Hippocampal formation (tissue), 2 donors: ENCODE data around the gene DAP.

Source experiments
- DNase-seq, 2 donors: peaks; one replicate each; lab custom pipeline; 2025; lab: John Stamatoyannopoulos, UW

Gene DAP

DNA sequence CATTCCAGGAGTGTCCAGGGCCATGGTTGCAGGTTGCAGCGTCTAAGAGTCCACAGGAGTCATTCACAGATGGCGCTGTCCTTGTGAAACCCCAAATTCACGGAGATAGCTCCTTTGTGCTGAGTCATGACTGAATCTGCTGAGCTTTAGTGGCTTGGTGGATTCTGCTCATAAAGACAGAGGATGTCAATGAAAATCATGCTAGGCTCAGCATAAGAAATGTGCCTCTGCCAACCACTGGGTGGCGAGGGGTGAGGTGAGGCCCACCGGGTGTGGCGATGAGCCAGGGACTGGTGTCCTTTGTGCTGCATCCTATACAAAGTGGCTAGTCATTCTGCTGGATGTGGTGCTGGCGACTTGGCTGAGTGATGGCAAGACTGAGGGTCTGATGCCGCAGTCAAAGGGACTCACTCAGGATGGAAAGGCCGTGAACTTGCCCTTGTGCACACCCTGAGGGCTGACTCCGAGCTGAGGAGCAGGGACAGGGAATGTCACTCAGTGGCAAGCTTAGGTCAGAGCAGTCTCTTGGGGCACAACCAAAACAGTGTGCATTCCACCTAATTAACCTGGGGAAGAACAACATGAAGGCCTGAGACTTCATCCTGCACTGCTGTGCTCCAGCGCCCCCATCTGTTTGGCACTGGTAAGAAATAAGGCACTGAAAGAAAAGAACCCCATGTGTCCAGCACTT is 71.5 kb downstream of the DAP start:
- no peak for DNase-seq

GRCh38 chr5:10688651-10689171 is 72.3 kb downstream of the DAP start:
- DNase-seq, result no peak

- no peak for DNase-seq
Measured at GRCh38 chr5:10686890-10687289, 74.1 kb downstream of the DAP start.

DNA sequence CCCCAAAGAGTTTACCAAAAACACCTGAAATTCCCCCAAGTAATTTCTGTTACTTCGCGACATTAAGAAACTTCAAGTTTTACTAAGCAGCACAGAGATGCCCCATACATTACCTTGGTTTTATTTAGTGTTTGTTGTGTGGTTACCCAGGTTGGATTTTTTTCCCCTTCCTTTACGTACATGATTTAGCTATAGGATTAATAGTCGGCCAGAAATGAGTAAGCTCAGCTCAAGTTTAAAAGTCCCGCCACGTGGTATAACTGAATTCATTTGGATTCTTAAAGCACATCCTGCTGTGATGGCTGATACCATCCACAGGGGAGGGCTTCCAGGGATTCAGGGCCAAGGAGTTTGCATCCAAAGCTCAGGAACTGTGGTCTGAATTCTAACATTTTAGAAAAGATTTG is 75.9 kb downstream of the DAP start:
- no peak for DNase-seq

GRCh38 chr5:10684303-10685086 is 76.5 kb downstream of the DAP start:
- no peak for DNase-seq

GRCh38 chr5:10682801-10683525 is 78.1 kb downstream of the DAP start:
- no peak for DNase-seq

- DNase-seq, result no peak
Measured at GRCh38 chr5:10681731-10682679, 79.0 kb downstream of the DAP start.

DNA sequence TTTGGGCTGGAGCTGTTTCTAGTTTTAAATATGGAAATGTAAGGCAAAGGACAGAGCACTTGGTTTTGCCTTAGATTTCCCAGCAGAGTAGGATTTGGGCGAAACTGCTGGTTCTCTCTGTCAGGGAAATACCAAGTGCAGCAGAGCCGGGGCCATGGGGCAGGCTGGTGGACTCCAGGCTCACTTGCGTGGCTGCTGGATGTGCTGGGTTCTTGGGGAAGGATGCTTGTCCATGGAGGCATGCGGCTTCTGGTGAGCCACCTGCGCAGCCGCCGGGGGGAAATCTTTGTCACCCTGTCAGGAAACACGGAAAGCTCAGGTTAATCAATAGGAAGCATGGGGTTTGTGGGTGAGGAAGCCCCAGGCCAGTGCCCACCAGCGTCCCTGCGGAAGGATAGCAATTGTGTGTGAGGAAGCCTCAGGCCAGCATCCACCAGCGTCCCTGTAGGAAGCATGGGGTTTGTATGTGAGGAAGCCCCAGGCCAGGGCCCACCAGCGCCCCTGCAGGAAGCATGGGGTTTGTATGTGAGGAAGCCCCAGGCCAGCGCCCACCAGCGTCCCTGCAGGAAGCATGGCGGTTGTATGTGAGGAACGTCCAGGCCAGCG is 80.1 kb downstream of the DAP start:
- no peak for DNase-seq

GRCh38 chr5:10679336-10679988 is 81.6 kb downstream of the DAP start:
- no peak for DNase-seq

DNA sequence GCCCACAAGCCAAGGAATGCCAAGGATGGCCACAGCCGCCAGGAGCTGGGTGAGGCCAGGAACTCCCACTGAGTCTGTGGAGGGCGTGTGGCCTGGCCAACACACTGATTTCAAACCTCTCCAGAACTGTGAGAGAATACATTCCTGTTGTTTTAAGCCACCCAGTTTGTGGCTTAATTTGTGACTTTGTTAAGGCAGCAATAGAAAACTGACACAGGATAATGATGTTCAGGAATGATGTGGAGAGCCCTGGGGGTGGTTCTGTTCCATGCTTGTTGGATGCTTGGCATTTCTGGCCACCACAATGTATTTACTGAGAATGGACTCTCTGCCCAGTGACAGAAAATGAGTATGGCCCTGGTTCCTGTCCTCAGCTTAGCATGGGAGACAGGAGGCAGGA is 82.8 kb downstream of the DAP start:
- no peak for DNase-seq

DNA sequence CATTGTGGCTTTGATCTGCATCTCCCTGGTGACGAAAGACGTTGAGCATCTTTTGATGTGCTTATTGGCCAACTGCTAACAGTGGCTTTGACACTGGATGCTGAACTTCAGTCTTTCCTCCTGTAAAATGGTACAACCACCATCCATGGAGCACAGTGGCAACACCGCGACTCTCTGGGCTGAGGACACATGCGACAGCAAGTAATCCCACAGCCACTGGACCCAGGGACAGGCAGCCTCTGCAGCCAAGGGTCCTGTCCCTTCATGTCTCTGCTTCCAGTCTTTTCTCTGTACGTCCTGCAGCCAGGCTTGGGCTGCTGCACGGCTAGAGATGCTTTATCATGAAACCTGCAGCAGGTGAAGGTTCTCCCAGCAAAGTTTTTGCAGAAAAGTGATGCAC is 83.5 kb downstream of the DAP start:
- no peak for DNase-seq

DNA sequence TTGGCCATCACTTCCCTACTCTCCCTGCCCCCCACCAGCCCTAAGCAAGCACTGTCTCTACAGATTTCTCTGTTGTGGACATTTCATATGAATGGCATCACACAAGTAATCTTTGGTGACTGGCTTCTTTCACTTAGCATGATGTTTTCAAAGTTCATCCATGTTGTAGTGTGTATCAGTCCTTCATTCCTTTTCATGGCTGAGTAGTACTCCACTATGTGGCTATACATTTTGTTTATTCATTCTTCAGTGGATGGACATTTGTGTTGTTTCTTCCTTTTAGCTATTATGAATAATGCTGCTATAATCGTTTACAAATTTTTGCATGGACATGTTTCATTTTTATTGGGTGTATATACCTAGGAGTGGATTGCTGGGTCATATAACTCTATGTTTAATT is 84.1 kb downstream of the DAP start:
- no peak for DNase-seq

GRCh38 chr5:10676224-10676623 is 84.8 kb downstream of the DAP start:
- DNase-seq, result no peak

DNA sequence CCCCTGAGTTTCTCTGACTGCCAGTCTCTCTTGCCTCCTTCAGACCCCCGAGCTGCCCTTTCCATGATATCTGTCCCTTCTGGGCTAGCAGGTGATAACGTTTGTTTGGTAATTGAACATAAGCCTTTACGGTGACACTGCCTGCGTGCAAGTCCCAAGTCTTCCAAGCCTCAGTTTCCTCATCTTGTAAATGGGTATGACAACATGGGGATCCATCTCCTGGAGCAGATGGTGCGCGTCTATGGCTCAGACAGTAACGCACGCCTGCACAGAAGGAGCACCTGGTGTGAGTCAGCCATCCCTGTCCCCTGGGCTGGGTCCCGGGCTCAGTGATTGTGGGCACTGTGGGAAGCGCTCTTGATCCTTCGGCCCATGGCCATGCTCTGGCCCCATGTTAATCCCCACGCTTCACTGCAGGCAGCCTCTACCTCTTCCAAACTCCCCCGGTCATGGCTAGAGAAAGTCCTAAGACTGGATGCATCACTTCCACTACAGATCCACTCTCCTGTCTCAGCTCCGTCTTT is 85.8 kb downstream of the DAP start:
- no peak for DNase-seq

DNA sequence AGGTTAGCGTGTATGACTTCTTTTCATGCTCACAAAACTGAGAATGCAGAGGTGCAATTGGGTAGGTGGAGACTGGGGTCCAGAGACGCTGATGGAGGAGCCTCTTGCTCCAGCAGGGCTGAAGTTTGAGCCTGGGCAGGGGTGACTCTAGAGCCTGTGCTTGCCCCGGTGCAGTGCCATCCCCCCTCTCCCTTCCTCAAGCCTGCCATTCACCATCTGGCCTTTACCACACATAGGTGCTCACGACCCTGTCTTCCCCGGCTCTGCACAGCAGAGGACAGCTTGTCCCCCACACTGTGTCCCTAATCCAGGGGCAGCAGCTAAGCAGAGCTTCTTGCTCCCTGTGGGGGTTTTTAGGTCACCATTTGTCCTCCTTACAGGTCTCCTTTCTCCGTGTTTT is 86.5 kb downstream of the DAP start:
- DNase-seq, result no peak

GRCh38 chr5:10674096-10674495 is 86.9 kb downstream of the DAP start:
- no peak for DNase-seq

DNA sequence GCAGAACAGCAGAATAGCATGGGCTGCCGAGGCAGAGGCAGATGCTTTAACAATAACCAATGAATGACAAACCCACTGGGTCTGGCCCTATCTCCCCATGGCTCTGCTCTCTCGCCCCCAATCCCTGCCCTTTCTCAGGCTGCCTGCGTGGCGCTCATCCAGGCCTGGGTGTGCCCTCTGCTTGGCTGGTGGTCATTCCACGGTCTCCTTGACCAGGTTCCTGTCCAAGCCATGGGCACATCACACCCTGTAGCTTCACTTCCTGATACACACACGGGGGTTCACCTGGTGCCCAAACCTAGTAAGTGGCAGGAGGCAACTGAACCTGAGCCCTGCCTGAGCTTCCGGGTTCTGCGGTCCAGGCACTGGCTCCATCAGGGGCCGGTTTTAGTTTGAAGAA is 87.6 kb downstream of the DAP start:
- DNase-seq, result no peak

- no peak for DNase-seq
Measured at GRCh38 chr5:10673017-10673389, 88.0 kb downstream of the DAP start.

- DNase-seq, result no peak
Measured at GRCh38 chr5:10672146-10673016, 88.7 kb downstream of the DAP start.
